Activated T-cell treated with anti-CD3 and anti-CD28 coated beads for 24 hours (primary cell): Measurements from ENCODE around the gene GOLGA2.
"Not testable (repeated sequence)": the region's sequence is repeated elsewhere in the genome, so short reads cannot be mapped to it uniquely, and the experiment has no call there.

Experiments used
- DNase-seq: peaks from one replicate; pipeline ENCODE4 v3.0.0-alpha.2; 2020; ENCODE audit warnings: low read depth

The GOLGA2 gene

GRCh38 chr9:128242828-128243214 is 33.0 kb downstream of the GOLGA2 start:
- no peak for DNase-seq

GRCh38 chr9:128242124-128242523 is 33.7 kb downstream of the GOLGA2 start:
- no peak for DNase-seq

GRCh38 chr9:128233817-128234406 is 41.9 kb downstream of the GOLGA2 start:
- DNase-seq = no peak

- DNase-seq = no peak
Measured at GRCh38 chr9:128232528-128233428, 43.0 kb downstream of the GOLGA2 start.

- no peak for DNase-seq
Measured at GRCh38 chr9:128231638-128232527, 43.9 kb downstream of the GOLGA2 start.

GRCh38 chr9:128230897-128231296 is 44.9 kb downstream of the GOLGA2 start:
- not testable (repeated sequence) for DNase-seq

- DNase-seq = no peak
Measured at GRCh38 chr9:128226412-128226801, 49.4 kb downstream of the GOLGA2 start.

GRCh38 chr9:128225770-128226411 is 49.9 kb downstream of the GOLGA2 start:
- no peak for DNase-seq

- DNase-seq = no peak
Measured at GRCh38 chr9:128224877-128225276, 50.9 kb downstream of the GOLGA2 start.

- no peak for DNase-seq
Measured at GRCh38 chr9:128222880-128223670, 52.7 kb downstream of the GOLGA2 start.

- no peak for DNase-seq
Measured at GRCh38 chr9:128222026-128222425, 53.8 kb downstream of the GOLGA2 start.

- no peak for DNase-seq
Measured at GRCh38 chr9:128219831-128220230, 56.0 kb downstream of the GOLGA2 start.

GRCh38 chr9:128218518-128219389 is 57.1 kb downstream of the GOLGA2 start:
- DNase-seq = peak; percentile 94

- DNase-seq = no peak
Measured at GRCh38 chr9:128218172-128218517, 57.7 kb downstream of the GOLGA2 start.

- no peak for DNase-seq
Measured at GRCh38 chr9:128216781-128217553, 58.8 kb downstream of the GOLGA2 start.

- DNase-seq = no peak
Measured at GRCh38 chr9:128215491-128216409, 60.1 kb downstream of the GOLGA2 start.

- DNase-seq = no peak
Measured at GRCh38 chr9:128214571-128215490, 61.0 kb downstream of the GOLGA2 start.
